Heart left ventricle (tissue), 13 donors: ENCODE data around the gene ZBTB20.

ENCODE experiments used
- CTCF ChIP-seq, 12 donors: fragments of 200-600 bp; sonication (generic) in 4 of 12; IDR thresholded peaks; one replicate each; pipeline versions ENCODE4 v1.5.0 to v1.8.0; 2018 to 2022; ENCODE audit warnings: antibody characterized with exemption in 12 of 12, mild to moderate bottlenecking in 5 of 12
- POLR2A ChIP-seq, 2 donors: fragments of 450-650 bp; IDR thresholded peaks; one replicate each; pipeline ENCODE4 v1.6.1; 2017; ENCODE audit warnings: antibody characterized with exemption in 2 of 2, mild to moderate bottlenecking in 2 of 2, moderate library complexity in 2 of 2
- donor health status: ischemic (EF 13 %, LVEDD 7.1; RV severe dilation, severe dysfunction).
- donor health status: DM: no; HTN: yes; CAD: no.
- donor health status: DM: no; HTN: no; CAD: no.
- donor health status: ischemic (EF 25% LVEDD 6.9; RV normal size, moderate dysfunction).
- donor health status: ischemic (EF 25% LVEDD 5.7; RV mildly dilated, moderate dysfunction).
- donor health status: ischemic (EF 35%, LVEDD 5.7; RV mildly dilated, moderate dysfunction).
- donor health status: nonischemic (EF 11% LVEDD 7.7; RV severe dilation, severe dysfunction).
- donor health status: DM: yes; HTN: yes; CAD: no.
- donor health status: PGD.
- donor health status: ischemic (EF 29% LVEDD 5.4; RV normal size, mild dysfunction).
- donor health status: nonischemic (EF 23%, LVEDD 6.1; RV moderate dilation, normal function).

DNA sequence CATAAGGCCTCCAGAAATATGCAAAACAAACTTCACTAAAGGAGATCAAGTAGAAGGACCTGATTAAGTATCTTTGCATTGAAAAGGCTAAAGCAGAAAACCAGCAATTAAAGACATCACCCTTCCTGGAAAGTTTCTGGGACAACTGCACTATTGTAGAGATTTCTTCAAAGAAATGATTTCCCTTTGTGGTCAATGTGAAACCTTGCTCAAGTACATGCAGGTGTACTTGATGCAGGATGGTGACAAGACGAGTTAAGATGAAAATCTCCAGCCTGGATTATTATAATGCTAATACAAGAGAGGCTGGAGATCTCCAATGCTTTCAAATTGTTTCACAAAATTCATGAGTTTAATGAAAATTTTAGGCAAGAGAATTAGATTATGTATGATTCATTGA is 644.9 kb downstream of the ZBTB20 start:
- TF ChIP-seq CTCF (IDR thresholded peaks at IDR 0.05) (no peak), POLR2A (IDR thresholded peaks at IDR 0.05) (no peak)
